SK-N-MC (cell line): Measurements from ENCODE around the gene SELE.

Experiments
- DNase-seq: peaks from one replicate; pipeline ENCODE4 v3.0.0-alpha.2; 2011; ENCODE audit warnings: low read depth, low spot score
- H3K27ac ChIP-seq: fragments of 200-600 bp; sonication (generic); 2 replicates; pipeline ENCODE4 v1.5.1; 2016; ENCODE audit warnings: mixed run types
- H3K36me3 ChIP-seq: fragments of 200-600 bp; sonication (generic); 2 replicates; pipeline ENCODE4 v1.6.1; 2017; ENCODE audit warnings: antibody characterized with exemption, low read length, mixed read lengths; ENCODE audit not compliant: insufficient read depth
- H3K4me3 ChIP-seq: fragments of 200-600 bp; sonication (generic); 2 replicates; pipeline ENCODE4 v1.5.1; 2016
- H3K9ac ChIP-seq: fragments of 200-600 bp; sonication (generic); 2 replicates; pipeline ENCODE4 v1.8.0; 2017; ENCODE audit warnings: mixed run types, mixed read lengths; ENCODE audit not compliant: insufficient read length
- H3K9me3 ChIP-seq: fragments of 200-600 bp; sonication (generic); 2 replicates; pipeline ENCODE4 v1.6.1; 2017; ENCODE audit warnings: low read depth, mild to moderate bottlenecking, antibody characterized with exemption, low read length, moderate library complexity, mixed read lengths
- EZH2 ChIP-seq: fragments of 200-600 bp; sonication (generic); IDR thresholded peaks from one replicate; pipeline ENCODE4 v1.6.1; 2017; ENCODE audit warnings: antibody characterized with exemption
- FOXP2 ChIP-seq: optimal IDR thresholded peaks from 2 replicates; pipeline ENCODE3; 2011; ENCODE audit warnings: mild to moderate bottlenecking, moderate library complexity; ENCODE audit not compliant: insufficient read depth; ENCODE audit errors: extremely low read length, control extremely low read depth
- POLR2AphosphoS5 ChIP-seq: IDR thresholded peaks from 2 replicates; pipeline ENCODE4 v1.6.1; 2012; ENCODE audit warnings: mild to moderate bottlenecking, low read depth, low read length, borderline replicate concordance

SELE gene

GRCh38 chr1:169680377-169681019 lies 53.4 kb downstream of the SELE start:
- Histone ChIP-seq H3K36me3 (no peaks in the 10 kb centered on the region), H3K27ac (no peak overlapping the region), H3K9ac (no peak overlapping the region), H3K4me3 (no peak overlapping the region), H3K9me3 (no peaks in the 10 kb centered on the region)
- no peak for DNase-seq
- TF ChIP-seq FOXP2 (no peak), POLR2AphosphoS5 (no peak), EZH2 (no peak)

- no peak overlapping the region for H3K4me3 ChIP-seq
- H3K36me3 ChIP-seq = no peaks in the 10 kb centered on the region
- DNase-seq = no peak
- H3K27ac ChIP-seq = no peak overlapping the region
- H3K9ac ChIP-seq = no peak overlapping the region
- H3K9me3 ChIP-seq = no peaks in the 10 kb centered on the region
- TF ChIP-seq POLR2AphosphoS5 (no peak), EZH2 (no peak), FOXP2 (no peak)
Observed at GRCh38 chr1:169679692-169680091, 54.2 kb downstream of the SELE start.

DNA sequence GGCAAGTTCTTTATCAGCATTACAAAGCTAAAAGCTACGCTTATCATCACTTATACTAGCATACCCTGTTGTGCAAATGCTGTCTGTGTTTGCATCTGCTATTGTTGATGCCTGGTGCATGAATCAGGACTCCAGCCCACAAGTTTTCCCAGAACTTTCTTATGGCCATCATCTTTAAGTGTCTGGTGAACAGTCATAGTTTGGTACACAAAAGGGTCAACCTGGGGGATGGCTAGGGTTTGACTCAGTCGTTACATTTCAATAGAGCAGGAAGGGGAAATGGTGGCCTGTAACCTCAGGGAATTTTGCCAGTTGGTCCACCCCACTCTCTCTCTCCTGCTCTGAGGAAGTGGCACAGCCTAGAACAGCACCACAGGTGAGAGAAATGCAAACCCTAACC lies 57.9 kb downstream of the SELE start:
- TF ChIP-seq POLR2AphosphoS5 (no peak), FOXP2 (no peak), EZH2 (no peak)
- Histone ChIP-seq H3K27ac (no peak overlapping the region), H3K36me3 (no peaks in the 10 kb centered on the region), H3K9me3 (no peaks in the 10 kb centered on the region), H3K9ac (no peak overlapping the region), H3K4me3 (no peak overlapping the region)
- DNase-seq = no peak
